Kidney tubule cell (primary cell): ENCODE results near the gene INO80E.
A peak's percentile ranks its signal among the peaks of the same experiment; 100 is the strongest.
"Not testable (repeated sequence)": the region's sequence is repeated elsewhere in the genome, so short reads cannot be mapped to it uniquely, and the experiment has no call there.

Experiments
- DNase-seq: peaks from one replicate; pipeline ENCODE4 v3.0.0-alpha.2; 2018; ENCODE audit warnings: low spot score

Gene INO80E

DNA sequence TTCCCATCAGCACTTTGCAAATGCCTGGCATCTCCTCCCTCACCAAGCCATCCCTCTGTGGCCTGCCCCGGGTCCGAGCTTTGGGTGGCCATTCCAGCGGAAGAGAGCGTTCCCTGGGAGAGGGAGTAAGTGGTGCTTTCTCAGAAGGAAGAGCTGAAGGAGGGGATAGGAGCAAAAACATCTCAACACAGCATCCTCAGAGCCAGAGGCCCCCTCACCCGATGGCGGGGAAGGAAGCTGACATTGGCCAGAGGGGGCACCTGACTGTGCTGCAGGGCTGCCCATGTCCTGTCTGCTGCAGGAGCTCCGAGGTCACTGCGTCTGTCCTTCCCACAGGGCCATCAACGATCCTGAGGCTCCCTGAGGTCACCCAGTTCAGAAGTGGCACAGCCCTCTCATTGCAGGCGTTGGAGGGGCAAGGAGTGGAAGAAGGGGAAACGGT is 35.5 kb downstream of the INO80E start:
- DNase-seq: no peak

DNA sequence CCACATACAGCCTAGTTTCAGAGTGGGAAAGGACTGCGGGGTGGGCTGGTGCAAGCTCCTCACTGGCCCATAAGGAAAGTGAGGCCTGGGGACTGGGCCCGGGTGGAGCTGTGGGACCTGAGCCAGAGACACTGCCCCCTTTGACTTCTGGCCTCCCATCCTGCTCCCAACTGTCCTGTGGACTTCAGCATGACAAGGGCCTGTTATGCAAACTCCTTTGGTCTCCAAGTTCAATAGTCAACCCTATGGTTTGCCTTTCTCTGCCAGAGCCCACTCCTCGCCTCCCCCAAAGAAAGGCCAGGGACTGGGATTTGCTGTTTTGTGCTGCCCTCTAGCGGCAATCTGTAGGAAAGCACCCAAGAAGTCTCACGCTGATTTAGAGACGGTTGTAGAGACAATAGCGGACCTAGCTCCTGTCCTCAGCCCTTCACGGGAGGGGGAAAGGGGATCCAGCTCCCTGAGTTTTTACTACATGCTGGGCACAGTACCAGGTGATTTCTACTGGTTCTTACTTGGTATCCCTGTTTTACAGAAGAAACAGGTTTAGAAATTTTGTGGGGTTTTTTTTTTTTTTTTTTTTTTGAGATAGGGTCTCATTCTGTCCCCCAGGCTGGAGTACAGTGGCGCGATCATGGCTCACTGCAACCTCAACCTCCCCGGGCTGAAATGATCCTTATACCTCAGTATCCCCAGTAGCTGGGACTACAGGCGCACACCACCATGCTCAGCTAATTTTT is 36.2 kb downstream of the INO80E start:
- DNase-seq: peak; percentile 66

DNA sequence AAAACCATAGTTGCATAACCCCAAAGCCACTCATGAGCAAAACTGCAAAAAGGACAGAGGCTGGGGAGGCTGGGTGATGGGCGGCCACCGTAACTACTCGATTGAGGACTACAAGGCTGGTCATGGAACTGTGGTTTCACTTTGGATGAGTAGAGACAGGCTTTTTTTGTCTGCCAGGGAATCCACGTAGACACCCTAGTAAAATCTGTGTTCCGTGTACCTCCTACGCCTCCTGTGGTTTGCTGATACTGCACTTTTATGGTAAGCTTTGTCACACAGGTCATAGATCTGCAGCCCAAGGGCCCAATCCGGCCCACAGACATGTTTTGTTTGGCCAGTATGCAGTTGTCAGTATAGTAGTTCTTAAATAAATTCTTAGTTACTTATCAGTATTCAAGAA is 37.2 kb downstream of the INO80E start:
- DNase-seq: peak; percentile 46

DNA sequence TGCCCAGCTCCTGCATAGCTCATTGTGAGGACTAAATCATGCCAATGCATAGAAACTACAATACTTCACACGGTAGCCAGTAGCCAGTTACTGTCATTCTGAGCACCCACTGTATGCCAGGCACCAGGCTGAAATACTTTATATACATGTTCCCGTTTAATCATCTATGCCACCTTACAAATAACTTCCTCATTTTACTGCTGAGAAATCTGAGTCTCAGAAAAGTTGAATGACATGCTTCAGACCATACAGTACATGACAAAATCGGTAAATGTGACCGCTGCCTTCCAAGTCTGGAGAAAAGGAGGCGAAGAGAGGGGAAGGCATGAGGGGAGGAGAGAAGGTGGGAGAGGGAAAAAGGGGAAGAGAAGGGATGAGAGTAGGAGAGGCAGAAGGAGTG is 44.2 kb downstream of the INO80E start:
- DNase-seq: no peak

DNA sequence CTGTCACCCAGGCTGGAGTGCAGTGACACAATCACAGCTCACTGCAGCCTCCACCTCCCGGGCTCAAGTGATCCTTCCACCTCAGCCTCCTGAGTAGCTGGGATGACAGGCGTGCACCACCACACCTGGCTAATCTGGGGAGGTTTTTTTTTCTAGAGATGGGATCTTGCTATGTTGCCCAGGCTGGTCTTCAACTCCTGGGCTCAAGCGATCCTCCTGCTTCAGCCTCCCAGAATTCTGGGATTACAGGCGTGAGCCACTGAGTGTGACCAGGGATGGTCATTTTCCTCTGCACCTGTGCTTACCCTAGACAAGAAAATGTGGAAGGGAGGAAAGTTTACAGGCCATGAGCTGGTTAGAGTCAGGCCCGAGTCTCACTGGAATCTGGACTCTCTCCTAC is 44.6 kb downstream of the INO80E start:
- DNase-seq: not testable (repeated sequence)

DNA sequence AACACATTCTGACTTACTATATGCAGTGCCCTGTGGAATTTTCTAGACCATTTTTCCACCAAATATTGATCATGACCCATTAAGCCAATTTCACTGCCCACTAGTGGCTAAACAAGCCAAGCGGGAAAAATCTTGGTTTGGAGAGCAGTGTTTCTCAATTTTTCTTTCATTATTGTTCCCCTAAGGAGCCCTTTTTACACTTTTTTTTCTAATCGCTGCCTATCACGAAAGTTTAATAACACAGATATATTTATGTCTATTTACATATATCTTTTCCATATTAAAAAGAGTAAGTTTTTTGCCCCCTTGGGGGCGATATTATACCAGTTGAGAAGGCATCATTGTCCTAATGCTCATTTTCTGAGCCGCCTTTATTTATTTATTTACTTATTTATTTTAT is 45.8 kb downstream of the INO80E start:
- no peak for DNase-seq

DNA sequence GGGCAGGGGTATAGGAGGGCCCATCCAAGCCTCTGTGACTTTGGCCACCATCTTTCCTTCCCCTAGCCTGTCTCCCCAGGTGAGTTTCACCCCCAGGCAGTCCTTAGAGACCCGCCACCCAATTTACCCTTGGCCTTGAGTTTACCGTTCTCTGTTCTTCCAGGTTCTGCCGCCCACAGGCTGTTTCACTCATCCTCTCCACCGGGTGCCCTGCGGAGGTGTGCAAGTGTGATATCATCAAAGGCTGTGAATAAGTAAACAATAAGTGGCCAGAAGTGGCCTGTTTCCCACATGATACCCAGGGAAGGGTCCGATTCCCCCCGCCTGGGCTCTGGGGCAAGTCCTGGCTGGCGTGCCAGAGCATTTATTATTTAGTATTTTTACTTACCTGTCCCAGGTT is 50.1 kb downstream of the INO80E start:
- DNase-seq: no peak

DNA sequence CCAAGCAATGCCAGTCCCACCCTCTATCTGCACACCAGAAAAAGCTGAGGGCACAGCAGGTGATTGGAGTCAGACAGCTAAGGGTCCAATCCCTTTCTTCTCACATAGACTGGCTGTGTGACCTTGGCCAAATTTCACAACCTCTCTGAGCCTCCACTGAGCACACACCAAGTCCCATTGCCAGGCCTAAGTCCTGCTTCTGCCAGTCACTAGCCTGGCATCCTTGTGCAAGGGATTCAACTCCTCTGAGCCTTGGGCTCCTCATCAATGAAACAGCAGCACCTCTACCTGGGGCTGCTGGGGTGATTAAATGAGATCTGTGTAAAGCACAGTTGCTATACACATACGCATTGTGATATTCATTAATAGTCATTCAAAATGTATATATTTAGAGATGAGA is 50.5 kb downstream of the INO80E start:
- no peak for DNase-seq

DNA sequence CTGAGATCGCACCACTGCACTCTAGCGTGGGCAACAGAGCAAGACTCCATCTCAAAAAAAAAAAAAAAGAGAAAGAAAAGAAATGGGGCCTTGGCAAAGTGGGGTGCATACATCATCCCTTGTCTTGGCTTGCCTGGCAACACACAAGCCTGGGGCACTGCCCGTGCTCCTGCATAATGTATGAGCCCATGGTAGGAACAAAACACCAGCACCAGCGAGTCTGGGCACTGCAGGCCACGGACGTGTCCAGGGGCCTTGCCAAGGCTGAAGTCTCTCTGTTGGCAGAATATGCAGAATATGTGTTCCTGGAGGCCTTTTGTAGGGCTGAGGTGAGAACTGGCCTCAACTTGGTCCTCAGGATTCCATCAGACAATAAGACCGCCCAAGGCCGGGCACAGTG is 53.8 kb downstream of the INO80E start:
- DNase-seq: no peak

DNA sequence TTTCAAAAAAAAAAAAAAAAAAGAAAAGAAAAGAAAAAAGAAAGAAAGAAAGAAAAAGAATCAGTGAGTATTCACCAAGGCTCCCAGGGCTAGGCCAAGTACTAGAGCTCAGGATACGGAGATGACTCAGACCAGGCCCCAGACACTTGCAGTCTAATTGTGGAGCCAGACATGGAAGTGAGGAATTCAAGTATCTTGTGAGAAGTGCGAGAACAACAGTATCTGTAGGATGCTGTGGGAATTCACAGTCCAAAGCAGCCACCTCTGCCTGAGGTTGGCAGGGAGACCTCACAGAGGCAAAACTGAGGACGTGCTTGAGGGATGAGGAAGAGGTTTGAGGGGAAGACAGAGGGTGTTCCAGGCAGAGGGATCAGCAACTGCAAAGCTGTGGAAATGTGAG is 55.5 kb downstream of the INO80E start:
- peak; percentile 62 for DNase-seq

DNA sequence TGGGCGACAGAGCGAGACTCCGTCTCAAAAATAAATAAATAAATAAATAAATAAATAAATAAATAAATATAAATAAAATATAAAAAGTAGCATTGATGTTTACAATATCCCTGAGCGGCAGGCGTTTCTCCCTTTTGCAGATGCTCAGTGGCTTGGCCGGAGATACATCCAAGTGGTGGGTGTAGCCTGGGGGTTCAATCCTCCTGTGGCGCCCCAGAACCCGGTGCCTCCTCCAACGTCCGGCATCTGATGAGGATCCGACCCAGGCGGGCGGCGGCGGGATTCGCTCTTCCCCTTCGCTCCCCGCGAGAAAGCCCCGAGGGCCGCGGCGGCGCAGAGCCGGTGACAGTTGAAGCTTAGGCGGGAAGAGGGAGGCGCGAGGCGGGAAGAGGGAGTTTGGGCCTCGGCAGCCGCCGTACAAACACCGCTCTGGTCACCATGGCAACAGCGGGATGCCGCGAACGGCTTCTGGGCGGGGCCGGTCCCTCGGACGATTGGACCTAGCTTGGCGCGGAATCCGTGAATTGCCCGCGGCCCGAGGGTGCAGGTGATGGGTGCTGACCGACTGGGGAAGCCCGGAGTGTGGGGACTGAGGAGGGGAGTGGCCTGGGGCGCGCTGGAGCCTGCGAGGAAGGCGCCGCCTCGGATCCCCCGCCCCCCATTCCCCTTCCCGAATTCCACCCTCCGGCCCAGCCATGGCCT is 56.8 kb downstream of the INO80E start:
- DNase-seq: peak; percentile 92

DNA sequence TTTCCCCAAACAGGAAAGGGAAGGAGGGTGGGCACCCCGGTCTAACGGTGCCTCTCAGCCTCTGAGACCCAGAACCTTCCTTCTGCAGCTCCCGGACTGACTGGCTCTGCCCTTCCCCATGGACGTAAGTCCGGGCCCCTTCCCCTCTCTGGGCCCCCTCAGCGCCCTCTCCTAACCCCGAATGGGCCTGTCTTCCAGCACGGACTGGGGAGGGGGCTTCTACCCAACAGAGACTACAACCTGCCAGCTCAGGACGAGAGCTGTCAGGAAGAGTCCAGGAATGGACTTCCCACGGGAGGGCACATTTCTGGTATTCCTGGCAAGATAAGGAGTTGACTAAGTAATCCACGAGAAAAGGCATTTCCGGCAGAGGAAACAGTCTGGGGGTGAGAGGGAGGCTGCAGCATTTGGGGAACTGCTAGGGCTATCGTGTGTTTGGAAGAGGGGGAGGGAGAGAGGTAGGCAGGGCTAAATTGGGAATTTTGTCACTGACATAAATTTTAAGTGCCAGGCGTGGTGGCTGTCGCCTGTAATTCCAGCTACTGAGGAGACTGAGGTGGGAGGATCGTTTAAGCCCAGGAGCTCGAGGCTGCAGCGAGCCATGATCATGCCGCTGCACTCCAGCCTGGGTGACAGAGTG is 57.5 kb downstream of the INO80E start:
- no peak for DNase-seq

DNA sequence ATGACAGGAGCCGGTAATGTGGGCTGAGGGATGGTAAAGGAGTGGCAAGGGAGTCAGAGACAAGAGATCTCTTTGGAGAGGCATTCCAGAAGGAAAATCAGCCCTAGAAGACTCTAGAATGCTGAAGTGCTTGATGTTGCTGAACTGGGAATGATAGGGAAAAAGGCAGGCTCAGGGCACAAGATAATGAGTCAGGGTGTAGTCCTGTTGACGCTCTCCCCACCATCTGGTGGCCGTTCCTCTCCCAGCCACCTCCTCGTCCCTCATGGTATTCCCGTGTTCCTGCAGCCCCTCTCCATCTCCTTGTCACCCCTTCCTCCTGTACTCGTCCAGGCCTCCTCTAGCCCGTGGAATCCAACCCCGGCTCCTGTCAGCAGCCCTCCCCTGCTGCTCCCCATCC is 58.4 kb downstream of the INO80E start:
- no peak for DNase-seq

DNA sequence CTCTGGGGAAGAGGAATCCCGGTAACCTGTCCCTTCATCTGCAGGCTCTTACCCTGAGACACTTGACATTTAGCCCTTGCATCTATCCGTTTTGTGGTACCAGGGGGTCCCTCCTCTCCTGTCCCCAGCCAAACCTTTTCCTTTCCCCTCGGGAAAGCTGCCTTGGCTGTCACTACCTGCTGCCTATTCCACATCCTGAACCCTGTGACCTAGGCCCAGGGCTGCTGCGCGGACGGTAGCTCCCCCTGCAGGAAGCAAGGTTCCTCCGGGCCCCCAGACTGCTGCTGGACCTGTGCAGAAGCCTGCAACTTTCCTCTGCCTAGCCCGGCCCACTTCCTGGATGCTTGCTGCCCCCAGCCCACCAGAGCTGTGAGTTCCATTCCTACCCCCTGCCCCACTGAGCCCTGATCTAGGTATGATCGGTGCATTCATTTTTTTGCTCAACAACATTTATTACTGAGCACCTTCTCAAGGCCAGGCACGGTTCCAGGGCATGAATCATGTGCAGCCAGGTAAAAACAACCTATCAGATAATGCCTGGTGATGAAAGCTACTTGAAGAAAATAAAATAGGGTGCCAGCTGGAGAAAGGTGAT is 59.0 kb downstream of the INO80E start:
- peak; percentile 68 for DNase-seq
